GM12878 (cell line): Measurements from ENCODE around the gene PHC3. TPM values are rescaled to one million over a fixed set of nuclear protein-coding genes. Genes with fewer than 3 reads are reported as not detected.

Experiments
- ATAC-seq: fragments of 200-7000 bp; cut with Tn5 transposase; 3 replicates; pipeline ENCODE4 v1.9.1; 2020; ENCODE audit warnings: mild to moderate bottlenecking, moderate library complexity
- BruUV-seq: library from RNA; stranded (reverse); fragments of 400-500 nt; replicated peaks from 2 replicates; lab custom pipeline; 2021; lab: Mats Ljungman, UMichigan
- CTCF ChIA-PET: fragments of 300-600 bp; sonication (Branson Sonifier 250); formaldehyde crosslinking; extraction: SDS; loops from one replicate; lab custom pipeline; 2021; ENCODE audit warnings: inconsistent platforms; lab: Yijun Ruan, JAX
- POLR2A ChIA-PET: fragments of 350-600 bp; formaldehyde crosslinking; extraction: SDS; loops from one replicate; lab custom pipeline; 2021; ENCODE audit warnings: inconsistent platforms; lab: Charles Lee
- RAD21 ChIA-PET: fragments of 300-600 bp; sonication (Branson Sonifier 250); formaldehyde crosslinking; loops from one replicate; lab custom pipeline; 2023; ENCODE audit warnings: antibody characterized with exemption; ENCODE audit not compliant: unreplicated experiment; lab: Charles Lee
- SMC1A ChIA-PET: fragments of 300-600 bp; sonication (Branson Sonifier 250); formaldehyde crosslinking; loops from one replicate; lab custom pipeline; 2023; ENCODE audit not compliant: unreplicated experiment, uncharacterized antibody; lab: Charles Lee
- DNase-seq: peaks from one replicate; pipeline ENCODE4 v3.0.0-alpha.2; 2011; ENCODE audit warnings: low read depth, low spot score
- FAIRE-seq: peaks from 3 replicates; lab custom pipeline; 2011; peaks lifted over from hg19 to GRCh38; lab: Jason Lieb, UNC
- H2AFZ ChIP-seq: 2 replicates; pipeline ENCODE4 v1.6.0; 2011; ENCODE audit warnings: low read depth, low read length, control low read depth; ENCODE audit not compliant: control insufficient read depth
- H3K27ac ChIP-seq: 2 replicates; pipeline ENCODE4 v1.5.1; 2011; ENCODE audit warnings: control low read depth; ENCODE audit not compliant: control insufficient read depth, insufficient read depth
- H3K27me3 ChIP-seq, 2 experiments: replicated peaks in 1 of 2; 2 replicates each; pipeline versions ENCODE4 v1.6.0 to v1.6.1; 2011; ENCODE audit warnings: low read length in 1 of 2; ENCODE audit not compliant: control insufficient read depth in 2 of 2, insufficient read depth in 2 of 2
- H3K36me3 ChIP-seq, 2 experiments: 2 replicates each; pipeline ENCODE4 v1.5.1; 2011; ENCODE audit warnings: low read length in 1 of 2; ENCODE audit not compliant: control insufficient read depth in 2 of 2, insufficient read depth in 2 of 2
- H3K4me1 ChIP-seq: 2 replicates; pipeline ENCODE4 v1.6.1; 2011; ENCODE audit warnings: mild to moderate bottlenecking, low read length, moderate library complexity, mixed read lengths; ENCODE audit not compliant: control insufficient read depth, insufficient read depth
- H3K4me2 ChIP-seq: 2 replicates; pipeline ENCODE4 v1.6.0; 2011; ENCODE audit warnings: control low read depth; ENCODE audit not compliant: control insufficient read depth, insufficient read depth
- H3K4me3 ChIP-seq: fragments of 200-600 bp; sonication (generic); 2 replicates; pipeline ENCODE4 v1.5.1; 2016
- H3K79me2 ChIP-seq: 2 replicates; pipeline ENCODE4 v1.6.0; 2011; ENCODE audit warnings: low read length; ENCODE audit not compliant: control insufficient read depth, insufficient read depth
- H3K9ac ChIP-seq: 2 replicates; pipeline ENCODE4 v1.8.0; 2011; ENCODE audit warnings: low read length, control low read depth, mixed read lengths; ENCODE audit not compliant: control insufficient read depth, insufficient read depth
- H3K9me3 ChIP-seq: replicated peaks from 3 replicates; pipeline ENCODE4 v1.5.1; 2011; ENCODE audit warnings: mild to moderate bottlenecking, low read length; ENCODE audit not compliant: control insufficient read depth, insufficient read depth
- H4K20me1 ChIP-seq: 2 replicates; pipeline ENCODE4 v1.6.0; 2011; ENCODE audit not compliant: control insufficient read depth, insufficient read depth
- BMI1 ChIP-seq: fragments of 450-650 bp; IDR thresholded peaks from 2 replicates; pipeline ENCODE4 v1.6.1; 2016; ENCODE audit warnings: mild to moderate bottlenecking, moderate library complexity, borderline replicate concordance
- CREM ChIP-seq: IDR thresholded peaks from 2 replicates; pipeline ENCODE4 v1.6.1; 2014; ENCODE audit warnings: antibody characterized with exemption, low read depth
- RB1 ChIP-seq: fragments of 450-650 bp; formaldehyde crosslinking; IDR thresholded peaks from 2 replicates; pipeline ENCODE4 v1.6.1; 2017; ENCODE audit warnings: mild to moderate bottlenecking, borderline replicate concordance
- USF2 ChIP-seq: IDR thresholded peaks from 2 replicates; pipeline ENCODE4 v1.6.1; 2011; ENCODE audit warnings: low read depth, low read length, improper control_type of control experiment, borderline replicate concordance
- WGBS: methylation state at CpG from one replicate; pipeline ENCODE4 v1.1.6; 2016; ENCODE audit warnings: low lambda C conversion rate; ENCODE audit not compliant: insufficient replicate concordance, insufficient coverage; ENCODE audit errors: missing lambda C conversion rate; 5-methylcytosine and 5-hydroxymethylcytosine counted together
- in situ Hi-C: fragments of 300-500 bp; cut with MboI; formaldehyde crosslinking; loops from 9 replicates; pipeline ENCODE4 v1.14.3; 2018; ENCODE audit warnings: mixed read lengths
- intact Hi-C: fragments of 100-400 bp; cut with micrococcal nuclease; formaldehyde crosslinking; loops from one replicate; pipeline ENCODE4 v1.14.2; 2022; ENCODE audit not compliant: unreplicated experiment
- polyA plus RNA-seq, 11 experiments: library from polyadenylated mRNA; depleted of rRNA in 4 of 11; unstranded in 6 of 11; stranded (reverse) in 5 of 11; fragments of >200 nt; fragmentation: Nextera tagmentation in 4 of 11; fragmentation: Illumina TruSeq in 1 of 11; extraction: Ambion mirVana in 4 of 11; extraction: Trizol in 1 of 11; gene quantifications; 1 replicate in 1 of 11; 2 replicates in 10 of 11; pipeline versions ENCODE4 v1.2.1 to v1.2.3, GENCODE V29; 2011 to 2016; ENCODE audit warnings: inconsistent platforms in 2 of 11, missing spikeins in 2 of 11, low read depth in 1 of 11
- total RNA-seq, 4 experiments: library from RNA; depleted of rRNA in 3 of 4; stranded (reverse); fragments of >200 nt in 3 of 4; fragmentation: Illumina TruSeq in 1 of 4; extraction: Trizol in 1 of 4; gene quantifications; 2 replicates each; pipeline versions ENCODE4 v1.2.1 to v1.2.3, GENCODE V29; 2013 to 2021

Gene PHC3
- total and polyA plus RNA-seq, 10 of the 15 experiments (the other 5 are each of a cell fraction or from before 2014, with no cell fraction given), result 3.3 to 62.3 (median 22.1) TPM

GRCh38 chr3:170040418-170040817, 141.1 kb downstream of the PHC3 start:
- H3K4me1 ChIP-seq, result peaks cover 26% of the 10 kb centered on the region
- in situ Hi-C loops, result loop anchor here (25.0 kb wide), 1 partner anchor 903 kb away; no protein-coding TSS in a partner anchor
- no peaks in the 10 kb centered on the region for H3K9me3 ChIP-seq
- H3K36me3 ChIP-seq, result no peaks in the 10 kb centered on the region
- POLR2A ChIA-PET, result interaction anchor here (0.6 to 1.1 kb wide), 2 partner anchors 73 to 164 kb away, joined by 3 read pairs; no protein-coding TSS in a partner anchor
- BruUV-seq, result TSS peak; percentile 61
- CTCF ChIA-PET, result interaction anchor here (0.7 to 1.8 kb wide), 5 partner anchors 14 to 373 kb away, joined by 3 to 19 read pairs (median 3); no protein-coding TSS in a partner anchor
- H4K20me1 ChIP-seq, result no peaks in the 10 kb centered on the region
- peaks cover 55% of the 10 kb centered on the region for H3K79me2 ChIP-seq
- no peaks in the 10 kb centered on the region; a peak in 2 of 4 replicates for H3K27me3 ChIP-seq
- ATAC-seq, result no peak
- TF ChIP-seq RB1, result no peak
- no peak for TF ChIP-seq USF2
- no peak for TF ChIP-seq BMI1
- TF ChIP-seq CREM, result no peak
- TF ChIP-seq, all 136 proteins: peak for 0
- intact Hi-C loops, result no loop called here
- FAIRE-seq (no peak), DNase-seq (no peak)
- peak overlapping the region; percentile 45 for H3K9ac ChIP-seq
- peak overlapping the region; percentile 58 for H3K27ac ChIP-seq
- H3K4me2 ChIP-seq, result peak overlapping the region; percentile 80
- peak overlapping the region; percentile 87 for H3K4me3 ChIP-seq
- ChIA-PET SMC1A (interaction anchor here (0.8 to 1.7 kb wide), 4 partner anchors 14 to 75 kb away, joined by 3 to 7 read pairs (median 3); no protein-coding TSS in a partner anchor), RAD21 (interaction anchor here (0.6 to 1.2 kb wide), 2 partner anchors 13 to 256 kb away, joined by 3 to 5 read pairs; no protein-coding TSS in a partner anchor)
- H2AFZ ChIP-seq, result no peak overlapping the region
- WGBS, result 78% methylated on average over 8 of the region's 8 CpGs
